AG04450 (cell line): ENCODE measurements around the gene C19orf81. TPM values are rescaled to one million over a fixed set of nuclear protein-coding genes. Genes with fewer than 3 reads are reported as not detected.

Experiments used
- CTCF ChIA-PET: fragments of 300-600, 350-600 bp; formaldehyde crosslinking; extraction: SDS; loops from one replicate; lab custom pipeline; 2022; ENCODE audit warnings: antibody characterized with exemption, inconsistent platforms; lab: Charles Lee
- POLR2A ChIA-PET: fragments of 350-600 bp; formaldehyde crosslinking; extraction: SDS; loops from one replicate; lab custom pipeline; 2021; ENCODE audit warnings: antibody characterized with exemption, inconsistent platforms; lab: Yijun Ruan, JAX
- DNase-seq: peaks from one replicate; pipeline ENCODE4 v3.0.0-alpha.2; 2011; ENCODE audit warnings: low read depth, low spot score
- H3K27ac ChIP-seq: one replicate; pipeline ENCODE4 v1.5.1; 2012; ENCODE audit warnings: low read depth, low read length, control low read depth
- H3K27me3 ChIP-seq: one replicate; pipeline ENCODE4 v1.6.0; 2012; ENCODE audit warnings: low read length; ENCODE audit not compliant: control insufficient read depth, insufficient read depth
- H3K4me3 ChIP-seq: 2 replicates; pipeline ENCODE4 v1.5.1; 2011; ENCODE audit warnings: mild to moderate bottlenecking, low read depth, low read length, control low read depth
- H3K9me3 ChIP-seq: 2 replicates; pipeline ENCODE4 v1.5.1; 2012; ENCODE audit warnings: low read length; ENCODE audit not compliant: control insufficient read depth, insufficient read depth
- CTCF ChIP-seq: IDR thresholded peaks from 2 replicates; pipeline ENCODE4 v1.5.1; 2011; ENCODE audit warnings: low read depth, low read length, control low read depth, inconsistent platforms
- polyA plus RNA-seq: library from polyadenylated mRNA; depleted of rRNA; stranded (reverse); fragments of >200 nt; gene quantifications from 2 replicates; pipeline ENCODE4 v1.2.3, GENCODE V29; 2011

Gene C19orf81
- polyA plus RNA-seq, 1 experiment: not detected

DNA sequence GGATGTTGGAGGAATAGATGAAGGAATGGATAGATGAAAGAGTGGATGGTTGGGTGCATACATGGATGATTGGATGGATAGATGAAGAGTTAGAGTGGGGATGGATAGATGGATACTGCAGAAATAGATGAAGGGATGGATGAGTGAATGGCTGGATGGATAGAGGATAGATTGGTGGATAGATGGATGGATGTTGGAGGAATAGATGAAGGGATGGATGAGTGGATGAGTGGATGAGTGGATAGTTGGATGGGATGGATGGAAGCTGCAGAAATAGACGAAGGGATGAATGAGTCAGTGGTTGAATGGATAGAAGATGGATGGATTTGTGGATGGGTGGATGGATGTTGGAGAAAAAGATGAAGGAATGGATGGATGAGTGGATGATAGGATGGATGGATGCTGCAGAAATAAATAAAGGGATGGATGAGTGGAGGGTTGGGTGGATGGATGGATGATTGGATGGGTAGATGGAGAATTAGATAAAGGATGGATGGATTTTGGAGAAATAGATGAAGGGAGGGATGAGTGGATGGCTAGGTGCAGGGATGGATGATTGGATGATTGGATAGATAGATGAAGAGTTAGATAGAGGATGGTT, 4.8 kb upstream of the C19orf81 start:
- no peak for DNase-seq
- ChIA-PET CTCF (no interaction called here), POLR2A (no interaction called here)
- no peaks in the 10 kb centered on the region for H3K9me3 ChIP-seq
- no peak overlapping the region for H3K4me3 ChIP-seq
- H3K27ac ChIP-seq: no peak overlapping the region
- H3K27me3 ChIP-seq: peaks cover 17% of the 10 kb centered on the region
- TF ChIP-seq CTCF: no peak

GRCh38 chr19:50645107-50645506, 4.1 kb upstream of the C19orf81 start:
- CTCF ChIA-PET: no interaction called here
- peaks cover 12% of the 10 kb centered on the region for H3K27me3 ChIP-seq
- no peaks in the 10 kb centered on the region for H3K9me3 ChIP-seq
- no peak overlapping the region for H3K27ac ChIP-seq
- DNase-seq: no peak
- TF ChIP-seq CTCF: no peak
- POLR2A ChIA-PET: no interaction called here
- no peak overlapping the region for H3K4me3 ChIP-seq

GRCh38 chr19:50646074-50646807, 3.0 kb upstream of the C19orf81 start:
- H3K4me3 ChIP-seq: no peak overlapping the region
- peak overlapping the region; percentile 11 for H3K27ac ChIP-seq
- ChIA-PET POLR2A (no interaction called here), CTCF (no interaction called here)
- DNase-seq: no peak
- no peak for TF ChIP-seq CTCF
- no peaks in the 10 kb centered on the region for H3K9me3 ChIP-seq
- peaks cover 5% of the 10 kb centered on the region for H3K27me3 ChIP-seq

DNA sequence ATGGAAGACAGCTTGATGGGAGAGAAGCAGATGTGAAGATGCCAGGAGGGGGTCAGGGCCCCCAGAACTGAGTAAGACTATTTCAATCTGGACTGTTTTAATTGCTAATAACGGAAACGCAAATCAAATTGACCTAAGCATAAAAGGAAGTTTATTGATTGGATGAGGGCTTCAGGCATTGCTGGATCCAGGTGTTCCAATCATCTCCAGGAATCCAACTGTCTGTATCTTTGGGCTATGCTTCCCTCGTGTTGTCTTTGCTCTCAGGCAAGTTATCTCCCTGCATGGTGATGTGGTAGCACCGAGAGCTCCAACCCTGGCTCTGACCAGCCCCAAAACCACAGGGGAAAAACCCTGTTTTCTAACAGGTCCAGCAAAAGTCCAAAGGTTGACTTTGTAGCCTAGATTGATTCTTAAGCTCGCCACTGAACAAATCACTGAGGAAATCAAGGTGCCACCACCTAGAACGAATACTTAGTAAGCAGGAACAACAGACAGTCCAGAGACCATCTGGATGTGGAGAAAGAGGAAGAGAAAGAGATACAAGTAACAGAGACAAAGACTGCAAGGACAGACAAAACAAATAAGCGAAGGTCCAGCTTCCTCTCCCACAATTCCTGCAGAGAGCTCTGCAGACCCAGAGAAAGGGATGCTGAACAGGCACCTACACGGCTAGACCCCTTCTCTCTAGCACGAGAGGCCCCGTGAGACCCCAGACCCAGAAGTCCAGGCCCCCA, 1.2 kb upstream of the C19orf81 start:
- no peak for DNase-seq
- Histone ChIP-seq H3K4me3 (no peak overlapping the region), H3K9me3 (no peaks in the 10 kb centered on the region), H3K27me3 (peaks cover 5% of the 10 kb centered on the region), H3K27ac (no peak overlapping the region)
- TF ChIP-seq CTCF: no peak
- ChIA-PET CTCF (no interaction called here), POLR2A (no interaction called here)

DNA sequence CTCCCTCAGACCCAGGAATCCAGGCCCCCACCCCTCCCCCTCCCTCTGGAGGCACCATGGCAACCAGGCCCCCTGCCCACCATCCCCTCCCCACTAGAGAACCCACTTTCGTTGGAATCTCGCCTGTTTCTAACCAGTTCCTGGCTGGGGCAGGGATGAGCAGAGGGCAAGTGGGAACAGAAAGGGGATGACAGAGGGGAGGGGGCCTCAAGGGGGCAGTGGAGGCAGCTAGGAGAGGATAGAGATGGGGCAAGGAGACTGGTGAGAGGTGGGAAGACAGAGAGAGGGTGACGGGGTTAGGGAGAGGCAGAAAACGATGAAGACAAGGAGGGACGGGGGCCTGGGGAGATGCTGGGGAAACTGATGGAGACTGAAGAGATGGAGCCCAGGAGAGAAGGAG, 586 bp upstream of the C19orf81 start:
- Histone ChIP-seq H3K27me3 (peaks cover 5% of the 10 kb centered on the region), H3K4me3 (no peak overlapping the region), H3K9me3 (no peaks in the 10 kb centered on the region), H3K27ac (no peak overlapping the region)
- TF ChIP-seq CTCF: no peak
- no peak for DNase-seq
- POLR2A ChIA-PET: no interaction called here
- CTCF ChIA-PET: no interaction called here
